ENCODE results near the gene ESPN.
A peak's percentile ranks its signal among the peaks of the same experiment; 100 is the strongest.
"Not testable (repeated sequence)": the region's sequence is repeated elsewhere in the genome, so short reads cannot be mapped to it uniquely, and the experiment has no call there.

The ESPN gene

DNA sequence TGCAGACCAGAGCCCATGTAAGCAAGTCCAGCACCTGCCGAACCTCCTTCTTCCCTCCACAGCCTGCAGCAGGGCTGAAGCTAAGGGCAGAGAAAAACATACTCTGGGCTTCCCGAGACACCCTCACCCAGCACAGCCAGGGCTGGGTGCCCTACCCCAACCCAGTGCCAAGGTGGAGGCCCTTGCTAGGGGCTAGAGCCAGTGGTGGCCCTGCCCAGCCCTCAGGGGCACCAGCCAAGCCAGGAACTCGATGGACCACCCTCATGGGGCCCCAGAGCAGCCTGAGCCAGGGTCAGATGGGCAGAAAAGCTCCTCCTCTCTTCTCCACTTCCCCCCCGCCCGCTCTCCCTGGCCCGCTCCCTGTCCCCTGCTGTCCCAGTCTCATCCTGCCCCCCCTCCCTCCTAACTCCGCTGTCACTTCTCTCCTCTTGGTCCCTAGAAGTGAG lies 25.5 kb downstream of the ESPN start:
- DNase-seq: no peak

DNA sequence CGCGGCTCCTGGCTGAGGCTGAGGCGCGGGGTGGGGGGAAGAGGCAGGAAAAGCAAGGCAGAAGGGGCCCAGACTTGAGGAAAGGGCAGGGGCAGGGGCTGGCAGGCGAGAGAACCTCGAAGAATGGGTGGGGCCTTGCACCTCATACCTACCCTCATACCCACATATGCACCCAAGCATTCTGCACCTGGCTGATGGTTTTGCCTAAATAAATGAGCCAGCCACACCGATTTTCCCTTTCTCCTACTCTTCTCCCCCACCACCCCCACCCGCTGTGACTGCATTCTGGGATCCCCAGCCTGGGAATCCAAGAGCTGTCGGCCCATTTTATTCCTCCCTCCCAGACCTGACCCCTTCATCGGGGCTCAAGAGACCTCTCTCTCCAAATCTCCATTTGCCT lies 25.9 kb downstream of the ESPN start:
- DNase-seq: not testable (repeated sequence)

GRCh38 chr1:6450943-6451373 lies 26.4 kb downstream of the ESPN start:
- no peak for DNase-seq

- DNase-seq: not testable (repeated sequence)
These were observed 29.6 kb downstream of the ESPN start for GRCh38 chr1:6453895-6454855.

- DNase-seq: no peak
These were observed 30.5 kb downstream of the ESPN start for GRCh38 chr1:6454856-6455751.

DNA sequence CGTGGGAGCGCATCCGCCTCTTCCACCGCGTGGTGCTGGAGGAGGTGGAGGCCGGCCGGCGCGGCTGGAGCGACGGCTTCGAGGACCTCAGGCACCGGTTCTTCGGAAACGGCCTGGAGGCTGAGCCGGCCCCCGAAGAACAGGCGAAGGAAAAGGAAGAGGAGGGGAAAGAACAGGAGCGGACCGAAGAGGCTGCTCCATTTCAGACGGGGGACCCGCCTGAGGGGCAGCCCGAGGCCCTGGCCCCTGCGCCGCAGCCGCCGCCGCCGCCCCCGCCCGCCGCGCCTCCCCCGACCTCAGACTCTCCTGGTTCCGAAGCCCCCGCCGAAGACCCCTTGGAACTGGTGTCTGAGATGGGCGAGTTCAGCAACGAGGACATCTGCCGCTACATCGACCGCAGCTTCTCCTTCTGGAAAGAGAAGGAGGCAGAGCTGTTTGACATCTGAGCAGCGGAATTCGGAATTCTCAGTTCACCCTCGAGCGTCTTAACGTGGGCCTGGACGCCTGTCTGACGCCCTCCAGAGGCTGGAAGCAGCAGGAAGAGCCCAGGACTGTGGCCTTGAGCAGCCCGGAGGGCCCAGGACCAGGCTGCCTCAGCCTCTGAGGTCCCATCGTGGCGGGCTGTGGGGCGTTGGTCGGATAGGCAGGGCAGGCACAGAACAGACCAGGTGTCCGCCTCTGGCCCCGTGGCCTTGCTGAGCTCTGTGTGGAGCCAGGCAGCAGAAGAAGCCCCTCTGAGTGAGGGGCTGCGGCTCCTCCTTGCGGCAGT lies 31.4 kb downstream of the ESPN start:
- DNase-seq: not testable (repeated sequence)

- DNase-seq: no peak
These were observed 32.4 kb downstream of the ESPN start for GRCh38 chr1:6456800-6457466.

GRCh38 chr1:6459850-6460265 lies 35.3 kb downstream of the ESPN start:
- no peak for DNase-seq

DNA sequence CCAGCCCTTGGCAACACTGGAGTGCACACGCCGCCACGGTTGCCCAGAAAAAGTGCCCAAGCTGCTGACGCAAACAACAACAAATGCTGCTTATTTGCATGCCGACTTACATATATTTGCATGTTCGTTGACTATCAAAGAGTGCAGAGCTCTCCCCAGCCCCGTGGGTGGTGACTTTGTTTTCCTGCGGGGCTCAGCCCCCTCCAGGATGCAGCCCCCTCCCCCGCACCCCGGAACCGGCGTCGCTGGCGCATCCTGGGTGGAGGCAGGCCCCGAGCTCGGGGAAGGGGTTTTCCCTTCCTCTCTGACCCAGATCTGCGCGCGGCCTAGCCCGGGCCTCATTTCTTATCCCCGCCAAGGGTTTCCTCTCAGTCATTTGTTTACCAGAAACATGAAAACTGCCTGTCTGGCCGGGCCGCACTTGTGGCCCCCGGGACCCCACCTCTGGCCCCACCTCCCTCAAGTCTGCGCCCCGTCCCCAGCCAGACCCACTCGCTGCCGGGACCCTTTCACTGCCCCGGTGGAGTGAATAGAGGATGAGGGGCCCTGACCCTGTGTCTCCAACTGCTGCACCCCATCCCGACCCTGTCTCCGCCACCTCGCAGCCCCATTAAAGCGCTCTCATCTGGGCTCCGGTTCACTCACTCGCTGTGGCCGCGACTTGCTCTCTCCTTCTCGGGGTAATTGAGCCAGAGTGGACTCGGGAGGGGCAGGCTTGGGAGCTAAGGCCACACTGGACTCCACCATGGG lies 35.9 kb downstream of the ESPN start:
- DNase-seq: peak; percentile 85

DNA sequence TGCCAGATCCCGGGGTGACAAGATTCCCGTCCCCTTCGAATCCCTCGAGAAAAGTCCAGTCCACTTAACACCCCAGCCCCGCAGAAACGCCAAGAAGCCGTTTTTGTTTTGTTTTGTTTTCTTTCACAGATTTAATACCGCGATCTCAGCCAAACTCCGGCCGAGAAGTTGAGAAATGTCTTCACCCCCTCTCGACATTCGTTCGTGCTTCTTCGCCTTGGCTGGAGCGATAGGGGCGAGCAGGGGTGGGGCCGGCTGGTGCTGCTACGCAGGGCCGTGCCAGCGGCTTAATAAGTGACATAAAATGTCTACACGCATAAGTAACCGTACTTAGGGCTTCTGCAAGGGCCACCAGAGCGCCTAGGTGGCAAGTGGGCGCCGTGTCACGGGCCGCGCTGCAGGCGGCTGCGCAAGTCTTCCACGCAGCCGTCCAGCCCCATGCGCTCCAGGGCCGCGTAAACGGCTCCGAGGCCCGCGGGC lies 36.5 kb downstream of the ESPN start:
- DNase-seq: no peak

GRCh38 chr1:6461538-6462411 lies 37.2 kb downstream of the ESPN start:
- DNase-seq: no peak

- DNase-seq: no peak
These were observed 38.0 kb downstream of the ESPN start for GRCh38 chr1:6462412-6463119.

DNA sequence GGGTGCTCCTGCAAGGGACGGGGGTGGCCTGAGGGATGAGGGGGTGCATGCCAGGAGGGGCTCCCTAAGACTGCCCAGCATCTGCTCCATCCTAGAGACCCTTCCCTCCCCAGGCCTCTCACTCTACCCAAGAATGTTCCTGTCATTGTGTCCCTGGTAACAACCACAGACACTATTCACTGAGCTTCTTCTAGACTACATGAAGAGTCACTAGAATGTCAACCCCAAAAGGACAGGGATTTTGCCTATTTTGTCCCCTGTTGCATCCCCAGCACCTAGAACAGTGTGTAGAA lies 38.5 kb downstream of the ESPN start:
- DNase-seq: no peak

DNA sequence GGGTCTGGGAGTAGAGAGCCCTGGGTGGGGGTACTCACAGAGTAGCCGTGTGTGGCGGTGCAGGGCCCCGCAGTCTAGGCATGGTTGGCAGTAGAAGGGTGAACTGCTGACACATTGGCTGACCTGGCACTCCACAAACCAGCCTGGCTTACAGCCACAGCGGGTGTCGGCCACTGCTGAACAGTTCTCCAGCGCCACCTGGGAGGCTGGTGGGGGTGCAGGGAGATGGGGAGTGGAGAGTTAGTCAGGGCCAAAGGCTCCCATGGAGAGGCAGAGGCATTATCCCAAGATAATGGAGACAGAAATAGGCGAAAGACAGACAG lies 39.9 kb downstream of the ESPN start:
- DNase-seq: no peak

GRCh38 chr1:6464915-6465314 lies 40.3 kb downstream of the ESPN start:
- DNase-seq: no peak

- peak; percentile 76 for DNase-seq
These were observed 41.0 kb downstream of the ESPN start for GRCh38 chr1:6465461-6466005.

DNA sequence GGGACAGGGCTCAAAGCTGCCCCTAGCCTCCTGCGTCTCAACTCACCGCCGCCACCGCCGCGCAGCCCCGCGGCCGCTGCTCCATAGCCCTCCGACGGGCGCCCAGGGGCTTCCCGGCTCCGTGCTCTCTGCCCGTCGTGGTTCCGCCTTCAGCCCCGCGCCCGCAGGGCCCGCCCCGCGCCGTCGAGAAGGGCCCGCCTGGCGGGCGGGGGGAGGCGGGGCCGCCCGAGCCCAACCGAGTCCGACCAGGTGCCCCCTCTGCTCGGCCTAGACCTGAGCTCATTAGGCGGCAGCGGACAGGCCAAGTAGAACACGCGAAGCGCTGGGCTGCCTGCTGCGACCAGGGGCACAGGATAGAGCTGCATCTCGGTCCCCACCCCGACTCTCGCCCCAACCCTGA lies 41.4 kb downstream of the ESPN start, which contains the start of gene TNFRSF25:
Gene TNFRSF25, minus strand, starts transcription at position 151 of the 400 bp plus-strand sequence. Its CDS starts 66 bp downstream, at position 85.
- DNase-seq: peak; percentile 83

DNA sequence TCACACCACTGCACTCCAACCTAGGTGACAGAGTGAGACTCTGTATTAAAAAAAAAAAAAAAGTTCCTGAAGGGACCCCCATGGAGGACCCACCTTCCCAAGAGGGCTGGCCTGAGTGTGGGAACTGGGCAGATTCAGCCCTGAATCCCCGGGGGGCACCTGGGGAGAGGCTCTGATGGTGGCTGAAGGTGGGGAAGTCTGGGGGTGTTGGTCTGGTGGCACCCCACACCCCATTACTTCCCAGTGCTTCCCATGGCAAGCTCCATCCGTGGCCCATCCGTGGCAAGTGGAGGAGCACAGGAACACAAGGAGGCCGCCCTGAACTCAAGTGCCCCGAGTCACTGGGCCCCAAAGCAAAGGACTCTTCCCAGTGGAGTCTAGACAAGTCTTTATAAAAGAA lies 42.2 kb downstream of the ESPN start:
- no peak for DNase-seq

- DNase-seq: no peak
These were observed 42.6 kb downstream of the ESPN start for GRCh38 chr1:6467224-6467623.

Data from activated CD8-positive, alpha-beta memory T cell treated with anti-CD3 and anti-CD28 coated beads, Interleukin-2, amount 50 U/mL, for 48 hours (primary cell).